LNCaP clone FGC (cell line): Measurements from ENCODE around the gene MYPN.
"Not testable (repeated sequence)": the region's sequence is repeated elsewhere in the genome, so short reads cannot be mapped to it uniquely, and the experiment has no call there.

Experiments used
- DNase-seq: peaks from one replicate; pipeline ENCODE4 v3.0.0-alpha.2; 2011; ENCODE audit warnings: low read depth
- H3K4me3 ChIP-seq: 2 replicates; pipeline ENCODE4 v1.5.1; 2011; ENCODE audit warnings: mild to moderate bottlenecking, low read depth, low read length, control low read depth
- CTCF ChIP-seq: IDR thresholded peaks from 2 replicates; pipeline ENCODE4 v1.5.1; 2012; ENCODE audit warnings: mild to moderate bottlenecking; ENCODE audit not compliant: control insufficient read depth, insufficient read depth; ENCODE audit errors: extremely low read depth

MYPN gene

DNA sequence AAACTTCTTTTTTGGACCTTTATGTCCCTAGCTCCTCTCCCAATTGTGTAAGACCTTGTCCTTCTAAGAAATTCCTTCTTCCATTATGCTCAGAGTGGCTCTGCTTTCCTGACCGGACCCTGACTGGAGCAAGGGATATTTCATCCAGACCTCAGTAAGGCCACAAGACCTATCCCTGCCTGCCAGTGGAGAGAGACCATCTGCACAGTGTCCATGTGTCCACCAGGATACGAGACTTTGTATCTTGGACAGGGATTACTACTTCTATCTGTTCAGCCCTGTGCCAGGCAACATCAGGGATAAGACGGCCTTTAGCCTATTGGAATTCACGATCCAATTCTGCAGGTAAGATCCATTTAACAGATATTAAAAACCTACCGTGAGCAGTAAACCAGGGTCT lies 129.8 kb downstream of the MYPN start:
- no peak overlapping the region for H3K4me3 ChIP-seq
- DNase-seq: no peak
- TF ChIP-seq CTCF: no peak

DNA sequence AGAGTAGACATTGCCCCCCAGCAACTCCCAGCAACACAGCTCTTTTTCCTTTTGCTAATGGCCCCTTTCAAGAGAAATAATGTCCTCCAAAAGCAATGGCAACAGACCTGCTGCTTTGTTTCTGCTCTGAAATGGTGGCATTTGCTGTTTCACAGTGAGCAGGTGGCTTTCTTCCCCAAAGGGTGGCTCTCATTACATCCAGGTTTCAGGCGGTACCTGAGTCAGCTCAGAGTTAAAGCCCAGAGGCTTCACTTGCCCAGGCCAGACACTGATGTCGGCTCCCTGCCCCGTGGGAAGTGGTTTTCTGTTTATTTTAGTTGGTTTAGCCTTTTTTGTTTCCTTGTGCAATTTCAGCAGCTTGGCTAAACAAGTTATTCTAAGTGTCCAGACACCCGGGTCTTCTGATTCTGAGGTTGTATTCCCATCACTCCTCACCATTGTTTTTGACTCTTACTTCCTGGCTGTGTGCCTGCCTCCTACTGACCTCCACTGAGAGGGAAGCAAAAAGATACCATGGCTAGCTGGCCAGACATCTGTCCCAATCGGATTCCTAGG lies 130.4 kb downstream of the MYPN start:
- TF ChIP-seq CTCF: no peak
- DNase-seq: no peak

GRCh38 chr10:68242051-68242450 lies 132.8 kb downstream of the MYPN start:
- no peak for DNase-seq
- H3K4me3 ChIP-seq: no peak overlapping the region
- TF ChIP-seq CTCF: no peak

More for the DNA sequence above, 130.4 kb downstream of the MYPN start:
- H3K4me3 ChIP-seq: no peak overlapping the region

GRCh38 chr10:68246397-68246796 lies 137.1 kb downstream of the MYPN start:
- not testable (repeated sequence) for DNase-seq

GRCh38 chr10:68247931-68248330 lies 138.6 kb downstream of the MYPN start:
- no peak for TF ChIP-seq CTCF
- DNase-seq: no peak
- H3K4me3 ChIP-seq: no peak overlapping the region

More at GRCh38 chr10:68246397-68246796, 137.1 kb downstream of the MYPN start:
- not testable (repeated sequence) for H3K4me3 ChIP-seq

GRCh38 chr10:68249297-68249696 lies 140.0 kb downstream of the MYPN start:
- DNase-seq: no peak
- H3K4me3 ChIP-seq: no peak overlapping the region
- no peak for TF ChIP-seq CTCF

DNA sequence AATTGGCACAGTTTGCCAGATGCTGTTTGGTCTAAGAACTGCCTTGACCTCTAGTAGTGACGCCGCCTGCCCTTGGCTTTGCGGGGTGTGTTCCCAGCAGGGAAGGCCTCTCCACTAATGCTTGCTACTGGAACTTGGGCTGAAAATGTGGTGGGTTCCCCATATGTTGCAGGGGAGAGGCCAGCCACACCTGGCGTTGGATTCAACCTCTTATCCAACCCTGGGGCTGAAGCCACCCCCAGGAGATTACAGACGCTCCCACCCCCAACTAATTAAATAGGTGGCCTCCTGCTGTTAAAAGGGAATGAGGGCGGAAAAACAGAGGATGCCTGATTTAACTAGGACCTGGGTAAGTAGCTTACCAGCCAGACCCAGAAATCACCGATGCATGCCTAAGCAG lies 141.9 kb downstream of the MYPN start:
- no peak overlapping the region for H3K4me3 ChIP-seq
- no peak for TF ChIP-seq CTCF
- no peak for DNase-seq
